OCI-LY1 (cell line): ENCODE results near the gene SCIN.

Experiments used
- EZH2 ChIP-seq: fragments of 200-600 bp; sonication (generic), shearing (Covaris generic); IDR thresholded peaks from 2 replicates; pipeline ENCODE4 v1.8.0; 2017; ENCODE audit warnings: borderline replicate concordance, mixed run types, mild to moderate bottlenecking, antibody characterized with exemption, low read length, moderate library complexity, mixed read lengths
- TF ChIP-seq, protein P1 (sequence below): fragments of 200-600 bp; sonication (generic), shearing (Covaris generic); IDR thresholded peaks from 2 replicates; pipeline ENCODE4 v1.5.1; 2017; ENCODE audit warnings: mild to moderate bottlenecking, antibody characterized with exemption, low read length, moderate library complexity, mixed read lengths

DNA sequence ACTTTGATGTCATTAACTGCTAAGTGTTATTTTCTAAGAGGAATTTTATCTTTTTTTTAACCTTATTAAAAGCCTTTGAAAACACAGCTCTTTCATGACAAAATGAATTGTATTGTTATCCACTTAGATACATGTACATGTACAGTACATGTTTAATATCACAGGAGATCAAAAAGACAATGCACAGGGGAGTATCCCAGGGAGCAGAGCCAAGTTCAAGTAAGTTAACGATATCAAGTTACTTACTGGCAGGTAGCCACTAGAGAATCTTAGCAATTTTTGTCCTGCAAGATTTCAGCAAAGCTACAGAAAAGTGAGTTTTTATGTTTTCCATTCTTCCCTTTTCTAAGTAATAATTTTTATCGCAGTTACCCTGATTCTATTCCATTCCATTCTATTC is 83.0 kb downstream of the SCIN start:
- TF ChIP-seq, protein P1, sequence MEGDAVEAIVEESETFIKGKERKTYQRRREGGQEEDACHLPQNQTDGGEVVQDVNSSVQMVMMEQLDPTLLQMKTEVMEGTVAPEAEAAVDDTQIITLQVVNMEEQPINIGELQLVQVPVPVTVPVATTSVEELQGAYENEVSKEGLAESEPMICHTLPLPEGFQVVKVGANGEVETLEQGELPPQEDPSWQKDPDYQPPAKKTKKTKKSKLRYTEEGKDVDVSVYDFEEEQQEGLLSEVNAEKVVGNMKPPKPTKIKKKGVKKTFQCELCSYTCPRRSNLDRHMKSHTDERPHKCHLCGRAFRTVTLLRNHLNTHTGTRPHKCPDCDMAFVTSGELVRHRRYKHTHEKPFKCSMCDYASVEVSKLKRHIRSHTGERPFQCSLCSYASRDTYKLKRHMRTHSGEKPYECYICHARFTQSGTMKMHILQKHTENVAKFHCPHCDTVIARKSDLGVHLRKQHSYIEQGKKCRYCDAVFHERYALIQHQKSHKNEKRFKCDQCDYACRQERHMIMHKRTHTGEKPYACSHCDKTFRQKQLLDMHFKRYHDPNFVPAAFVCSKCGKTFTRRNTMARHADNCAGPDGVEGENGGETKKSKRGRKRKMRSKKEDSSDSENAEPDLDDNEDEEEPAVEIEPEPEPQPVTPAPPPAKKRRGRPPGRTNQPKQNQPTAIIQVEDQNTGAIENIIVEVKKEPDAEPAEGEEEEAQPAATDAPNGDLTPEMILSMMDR, result no peak
- TF ChIP-seq EZH2, result no peak
